RKO (cell line): ENCODE measurements around the gene UACA.
"Not testable (repeated sequence)": the region's sequence is repeated elsewhere in the genome, so short reads cannot be mapped to it uniquely, and the experiment has no call there.

ENCODE experiments used
- DNase-seq: peaks from one replicate; pipeline ENCODE4 v3.0.0-alpha.2; 2016; ENCODE audit warnings: low spot score

UACA gene

GRCh38 chr15:70665599-70665998 lies 97.8 kb downstream of the UACA start:
- no peak for DNase-seq

- DNase-seq: no peak
These were observed 98.9 kb downstream of the UACA start for GRCh38 chr15:70664494-70664893.

DNA sequence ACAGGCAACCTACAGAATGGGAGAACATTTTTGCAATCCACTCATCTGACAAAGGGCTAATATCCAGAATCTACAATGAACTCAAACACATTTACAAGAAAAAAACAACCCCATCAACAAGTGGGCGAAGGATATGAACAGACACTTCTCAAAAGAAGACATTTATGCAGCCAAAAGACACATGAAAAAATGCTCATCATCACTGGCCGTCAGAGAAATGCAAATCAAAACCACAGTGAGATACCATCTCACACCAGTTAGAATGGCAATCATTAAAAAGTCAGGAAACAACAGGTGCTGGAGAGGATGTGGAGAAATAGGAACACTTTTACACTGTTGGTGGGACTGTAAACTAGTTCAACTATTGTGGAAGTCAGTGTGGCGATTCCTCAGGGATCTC lies 100.3 kb downstream of the UACA start:
- DNase-seq: not testable (repeated sequence)

DNA sequence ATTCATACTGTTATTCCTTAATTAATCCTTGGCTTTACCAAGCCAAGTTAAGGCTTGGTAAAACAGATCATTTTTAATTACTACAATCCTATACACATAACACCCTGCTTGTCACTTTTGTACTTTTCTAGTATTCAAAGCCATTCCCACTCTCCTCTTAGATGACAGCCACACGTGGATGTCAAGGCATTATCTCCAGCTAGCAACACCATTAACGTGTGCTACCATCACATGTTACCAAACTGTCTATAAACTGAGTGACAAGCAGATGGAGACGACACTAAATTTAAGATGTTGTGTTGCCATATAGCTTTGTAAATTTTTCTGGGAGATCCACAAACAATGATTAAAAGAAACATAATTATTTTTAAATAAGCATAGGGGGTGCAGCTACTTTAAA lies 103.7 kb downstream of the UACA start:
- DNase-seq: no peak

DNA sequence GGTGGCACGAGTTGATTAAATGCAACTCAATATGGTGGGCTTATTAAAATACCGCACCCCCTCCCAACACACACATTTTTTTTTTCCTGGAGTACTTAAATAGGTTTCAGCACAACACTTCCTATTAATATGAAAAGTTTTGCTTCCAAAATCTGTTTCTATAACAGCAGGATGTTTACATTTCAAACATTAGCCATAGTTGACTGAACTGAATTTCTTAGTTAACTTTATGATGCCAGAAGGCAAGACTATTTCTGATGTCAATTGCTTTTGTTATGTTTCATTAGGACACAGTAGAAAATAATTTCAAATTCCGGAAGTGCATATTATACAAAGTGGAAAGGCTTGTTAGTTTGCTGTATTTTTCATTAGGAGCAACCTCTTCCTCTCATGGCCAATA lies 104.7 kb downstream of the UACA start:
- no peak for DNase-seq

- DNase-seq: no peak
These were observed 109.9 kb downstream of the UACA start for GRCh38 chr15:70653426-70653825.

GRCh38 chr15:70652341-70652740 lies 111.0 kb downstream of the UACA start:
- DNase-seq: no peak

- DNase-seq: no peak
These were observed 112.0 kb downstream of the UACA start for GRCh38 chr15:70651303-70651845.

GRCh38 chr15:70650567-70651302 lies 112.6 kb downstream of the UACA start:
- no peak for DNase-seq

- DNase-seq: no peak
These were observed 116.0 kb downstream of the UACA start for GRCh38 chr15:70647396-70647795.

DNA sequence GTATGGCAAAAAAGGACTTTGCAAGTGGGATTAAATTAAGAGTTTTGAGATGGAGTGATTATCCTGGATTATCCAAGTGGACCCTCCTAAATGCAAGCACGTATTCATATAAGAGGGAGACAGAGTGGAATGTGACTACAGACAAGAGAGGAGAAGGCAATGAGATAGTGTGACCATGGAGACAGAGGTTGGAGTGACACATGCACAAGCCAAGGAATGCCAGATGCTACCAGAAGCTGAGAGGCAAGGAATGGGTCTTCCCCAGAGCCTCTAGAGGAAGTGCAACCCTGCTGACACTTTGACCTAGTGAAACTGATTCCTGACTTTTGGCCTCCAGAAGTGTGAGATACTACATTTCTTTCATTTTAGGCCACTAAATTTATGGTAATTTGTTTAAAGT lies 117.2 kb downstream of the UACA start:
- no peak for DNase-seq

DNA sequence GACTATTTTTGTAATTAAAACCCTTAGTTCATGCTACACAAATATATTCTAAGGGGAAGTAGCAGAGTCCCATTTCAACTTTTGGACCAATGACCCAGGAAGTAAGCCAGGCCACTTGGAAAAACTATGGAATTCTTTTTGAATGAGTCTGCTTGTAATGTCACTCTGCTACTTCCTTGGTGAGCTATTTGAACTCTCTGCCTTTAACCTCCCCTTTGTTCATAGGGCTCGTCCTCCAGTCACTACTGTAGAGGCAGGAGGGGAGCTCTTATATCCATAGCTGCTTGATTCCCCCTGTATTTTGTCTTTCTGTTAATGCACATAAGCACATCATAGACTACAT lies 119.6 kb downstream of the UACA start:
- peak; percentile 56 for DNase-seq

DNA sequence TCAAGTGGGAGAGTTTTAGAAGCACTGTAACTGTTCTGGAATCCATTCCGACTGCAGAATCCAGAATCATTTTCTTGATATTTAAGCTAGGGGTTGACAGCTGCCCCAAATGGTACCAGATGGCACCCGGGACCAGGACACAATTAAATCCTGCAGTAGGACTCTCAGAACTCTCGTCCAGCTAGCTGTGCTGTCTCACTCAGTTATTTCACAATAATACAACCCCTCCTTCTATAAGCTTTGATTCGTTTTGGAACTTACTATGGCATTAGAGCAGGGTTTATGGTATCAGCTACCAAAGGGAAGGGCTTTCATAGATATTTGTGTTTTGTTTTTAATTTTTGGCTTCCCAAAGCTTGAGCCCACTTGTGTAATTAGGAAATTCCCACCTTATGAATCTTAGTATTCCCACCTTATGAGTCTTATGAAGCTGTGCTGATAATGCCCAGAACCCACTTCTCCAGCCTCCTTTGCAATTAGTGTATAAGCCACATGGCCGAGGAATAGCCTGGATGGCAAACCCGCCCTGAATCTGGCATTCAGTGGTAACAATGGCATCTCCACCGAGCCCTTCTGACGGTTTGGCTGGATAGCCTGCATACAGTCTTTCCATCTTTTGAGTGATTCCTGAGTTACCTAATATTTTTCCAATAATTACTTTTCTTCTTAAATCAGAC lies 120.1 kb downstream of the UACA start:
- no peak for DNase-seq

DNA sequence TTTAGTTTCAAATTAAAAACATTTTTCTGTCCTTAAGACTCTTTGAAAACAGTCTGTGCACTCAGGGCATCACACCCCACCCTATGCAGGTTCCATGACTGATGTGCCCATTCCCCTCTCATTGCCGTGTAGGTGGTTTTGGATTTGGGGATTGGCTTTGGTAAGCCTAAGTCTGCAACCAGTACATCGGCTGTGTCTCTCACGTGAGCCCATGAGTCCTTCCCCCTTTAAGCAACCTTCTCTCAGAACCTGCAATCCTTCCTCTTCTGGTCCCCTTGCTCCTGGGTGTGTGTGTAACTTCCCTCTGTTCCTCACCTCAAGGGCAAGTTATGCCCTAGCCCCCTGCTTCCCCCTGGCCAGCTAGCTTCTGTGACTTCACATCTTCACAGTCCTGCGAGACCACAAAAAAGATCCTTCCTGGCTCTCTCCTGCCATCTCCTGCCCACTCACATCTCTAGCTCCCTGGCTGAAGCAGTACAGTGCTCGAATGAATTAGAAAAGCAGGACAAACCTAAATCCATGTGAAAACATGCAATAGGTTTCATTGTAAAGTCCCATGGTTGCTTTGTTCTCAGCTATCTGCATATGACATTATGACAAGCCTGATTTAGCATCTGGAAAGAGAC lies 126.7 kb downstream of the UACA start:
- no peak for DNase-seq

GRCh38 chr15:70635895-70636294 lies 127.5 kb downstream of the UACA start:
- no peak for DNase-seq

- no peak for DNase-seq
These were observed 129.4 kb downstream of the UACA start for GRCh38 chr15:70633991-70634390.

DNA sequence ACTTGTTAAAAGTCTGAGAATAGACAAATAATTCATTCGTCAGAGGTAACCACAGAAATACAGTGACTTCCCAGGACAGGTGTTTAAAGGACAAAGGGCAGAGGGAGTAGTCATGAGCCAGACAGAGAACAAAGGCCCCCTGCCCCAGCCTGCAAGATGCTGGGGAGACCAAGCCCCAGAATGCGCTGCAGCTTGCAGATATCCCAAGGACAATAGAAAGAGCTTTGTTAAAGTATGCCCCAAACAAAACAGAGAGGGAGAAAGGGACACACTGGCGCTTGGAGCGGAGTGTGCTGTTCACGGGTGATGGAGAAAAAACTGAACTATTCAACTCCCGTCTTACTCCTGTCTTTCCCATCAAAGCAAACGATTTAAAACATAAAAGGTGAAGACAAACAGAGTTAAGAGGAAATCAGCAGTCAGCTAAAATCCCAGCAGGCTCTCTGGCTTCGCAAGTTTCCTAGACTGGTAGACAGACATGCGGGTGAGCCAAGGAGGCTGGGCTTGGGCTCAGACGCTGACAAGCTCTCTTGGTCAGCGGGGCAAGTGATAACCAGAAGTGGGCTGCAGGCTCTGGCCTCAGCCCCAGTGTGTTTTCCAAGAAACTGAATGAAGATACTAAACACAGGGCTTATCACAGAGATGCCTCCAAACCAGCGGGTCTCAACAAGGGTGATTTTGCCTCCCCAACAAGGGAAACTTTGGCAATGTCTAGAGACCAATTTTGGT lies 130.1 kb downstream of the UACA start:
- DNase-seq: no peak

DNA sequence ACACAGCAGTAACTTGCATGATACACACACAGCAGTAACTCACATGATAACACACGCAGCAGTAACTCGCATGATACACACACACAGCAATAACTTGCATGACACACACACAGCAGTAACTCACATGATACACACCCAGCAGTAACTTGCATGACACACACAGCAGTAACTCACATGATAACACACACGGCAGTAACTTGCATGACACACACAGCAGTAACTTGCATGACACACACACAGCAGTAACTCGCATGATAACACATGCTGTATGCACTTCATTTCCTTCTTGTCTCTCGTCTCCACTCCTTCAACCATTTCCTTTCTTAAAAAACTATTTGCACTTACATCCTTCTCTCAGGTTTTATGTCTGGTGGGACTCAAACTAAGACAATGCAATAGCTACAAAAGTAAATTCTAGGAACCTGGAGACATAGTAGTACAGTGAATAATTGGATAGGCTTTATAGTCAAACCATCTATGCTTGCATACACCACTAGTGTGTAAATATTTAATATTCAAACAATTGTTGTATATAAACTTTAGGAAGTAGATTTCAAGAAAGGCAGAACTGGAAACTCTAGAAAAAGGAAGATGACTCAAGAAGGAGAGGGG lies 130.8 kb downstream of the UACA start:
- peak; percentile 49 for DNase-seq

GRCh38 chr15:70632079-70632478 lies 131.3 kb downstream of the UACA start:
- no peak for DNase-seq

DNA sequence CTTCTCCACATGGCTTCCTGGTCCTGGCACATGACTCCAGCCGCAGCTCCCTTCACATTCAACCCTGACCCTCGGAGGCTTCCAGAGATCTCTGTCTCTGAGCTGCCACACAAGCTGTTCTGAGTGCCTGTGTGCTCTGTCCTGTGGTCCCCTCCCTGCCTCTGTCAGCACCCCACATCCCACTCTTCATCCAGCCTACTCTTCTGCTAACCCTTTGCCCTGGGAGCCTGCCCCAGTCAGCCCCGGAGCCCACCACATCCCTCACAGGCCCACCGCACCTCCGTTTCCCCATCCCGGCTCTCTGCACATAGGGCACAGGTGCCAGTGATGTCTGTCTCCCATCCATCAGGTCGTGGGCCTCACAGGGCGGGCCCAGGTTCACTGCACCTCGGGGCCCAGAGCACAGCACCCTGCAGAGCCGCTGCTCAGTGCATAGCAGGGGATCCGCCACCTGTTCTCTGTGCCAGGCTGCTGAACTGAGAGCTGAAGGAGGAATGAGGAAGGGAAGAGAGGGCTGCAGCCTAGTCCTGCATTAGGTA lies 133.6 kb downstream of the UACA start:
- DNase-seq: no peak

DNA sequence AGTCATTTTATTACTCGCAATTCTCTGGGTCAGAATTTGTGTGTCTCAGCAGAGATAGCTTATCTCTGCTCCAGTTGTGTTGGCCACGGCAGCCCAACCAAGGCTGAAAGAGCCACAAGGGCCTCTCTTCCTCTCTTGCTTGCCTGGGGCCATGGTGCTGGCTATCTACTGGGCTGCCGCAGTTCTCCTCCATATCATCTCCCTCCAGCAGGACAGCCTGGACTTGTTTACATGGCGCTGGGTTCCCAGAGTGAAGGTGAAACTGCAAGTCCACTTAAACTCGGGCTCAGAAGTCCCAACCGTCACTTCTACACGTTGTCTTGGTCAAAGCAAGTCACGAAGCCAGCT lies 134.8 kb downstream of the UACA start:
- no peak for DNase-seq
